ENCODE measurements around the gene TTLL6.
A peak's percentile ranks its signal among the peaks of the same experiment; 100 is the strongest.

Gene TTLL6

GRCh38 chr17:48726916-48727286 is 90.1 kb downstream of the TTLL6 start:
- H3K36me3 Mint-ChIP-seq: no peaks in the 10 kb centered on the region

GRCh38 chr17:48726114-48726915 is 90.7 kb downstream of the TTLL6 start:
- H3K4me1 Mint-ChIP-seq: peaks cover 40% of the 10 kb centered on the region
- H3K27ac Mint-ChIP-seq: no peak overlapping the region

More at GRCh38 chr17:48726916-48727286, 90.1 kb downstream of the TTLL6 start:
- Mint-ChIP-seq H3K4me3 (no peak overlapping the region), H3K27me3 (peaks cover 79% of the 10 kb centered on the region), H3K4me1 (peaks cover 40% of the 10 kb centered on the region), H3K9me3 (no peaks in the 10 kb centered on the region), H3K27ac (no peak overlapping the region)

GRCh38 chr17:48725288-48726064 is 91.6 kb downstream of the TTLL6 start:
- Mint-ChIP-seq H3K9me3 (no peaks in the 10 kb centered on the region), H3K27me3 (peaks cover 77% of the 10 kb centered on the region), H3K27ac (peak overlapping the region; percentile 35), H3K4me1 (peaks cover 42% of the 10 kb centered on the region), H3K4me3 (no peak overlapping the region), H3K36me3 (no peaks in the 10 kb centered on the region)

More at GRCh38 chr17:48726114-48726915, 90.7 kb downstream of the TTLL6 start:
- Mint-ChIP-seq H3K4me3 (no peak overlapping the region), H3K27me3 (peaks cover 76% of the 10 kb centered on the region), H3K36me3 (no peaks in the 10 kb centered on the region), H3K9me3 (no peaks in the 10 kb centered on the region)

GRCh38 chr17:48725004-48725287 is 92.1 kb downstream of the TTLL6 start:
- Mint-ChIP-seq H3K9me3 (no peaks in the 10 kb centered on the region), H3K36me3 (no peaks in the 10 kb centered on the region), H3K27me3 (peaks cover 77% of the 10 kb centered on the region), H3K4me3 (no peak overlapping the region), H3K27ac (peak overlapping the region; percentile 35), H3K4me1 (peaks cover 46% of the 10 kb centered on the region)

- no peaks in the 10 kb centered on the region for H3K9me3 Mint-ChIP-seq
Observed at GRCh38 chr17:48724251-48725003, 92.6 kb downstream of the TTLL6 start.

GRCh38 chr17:48723423-48724250 is 93.4 kb downstream of the TTLL6 start:
- peak overlapping the region; percentile 68 for H3K27ac Mint-ChIP-seq
- peaks cover 45% of the 10 kb centered on the region for H3K4me1 Mint-ChIP-seq
- H3K4me3 Mint-ChIP-seq: peak overlapping the region; percentile 72
- no peaks in the 10 kb centered on the region for H3K9me3 Mint-ChIP-seq
- peaks cover 74% of the 10 kb centered on the region for H3K27me3 Mint-ChIP-seq
- no peaks in the 10 kb centered on the region for H3K36me3 Mint-ChIP-seq

More at GRCh38 chr17:48724251-48725003, 92.6 kb downstream of the TTLL6 start:
- Mint-ChIP-seq H3K4me3 (peak overlapping the region; percentile 72), H3K27me3 (peaks cover 77% of the 10 kb centered on the region), H3K27ac (peak overlapping the region; percentile 68), H3K36me3 (no peaks in the 10 kb centered on the region), H3K4me1 (peaks cover 46% of the 10 kb centered on the region)

GRCh38 chr17:48722915-48723422 is 94.1 kb downstream of the TTLL6 start, which contains the start of gene PRAC2:
Gene PRAC2, plus strand, starts transcription at chr17:48723185. Its CDS starts 1,226 bp downstream, at chr17:48724411.
- Mint-ChIP-seq H3K4me3 (peak within 1 kb of the TSS; percentile 72), H3K36me3 (no peaks in the 10 kb centered on the region), H3K4me1 (peaks cover 46% of the 10 kb centered on the region), H3K27ac (peak within 1 kb of the TSS; percentile 68), H3K9me3 (no peaks in the 10 kb centered on the region), H3K27me3 (peaks cover 76% of the 10 kb centered on the region)

- H3K27ac Mint-ChIP-seq: no peak within 1 kb of the TSS
- H3K4me3 Mint-ChIP-seq: peak within 1 kb of the TSS; percentile 72
- H3K4me1 Mint-ChIP-seq: peaks cover 47% of the 10 kb centered on the region
- H3K36me3 Mint-ChIP-seq: peaks cover 2% of the 10 kb centered on the region
- no peaks in the 10 kb centered on the region for H3K9me3 Mint-ChIP-seq
- H3K27me3 Mint-ChIP-seq: peaks cover 77% of the 10 kb centered on the region
Observed at GRCh38 chr17:48722201-48722907, 94.7 kb downstream of the TTLL6 start, which contains the start of gene PRAC1. Gene PRAC1, minus strand, starts transcription at chr17:48722518. Its CDS starts 126 bp downstream, at chr17:48722392.

- no peaks in the 10 kb centered on the region for H3K9me3 Mint-ChIP-seq
- peaks cover 71% of the 10 kb centered on the region for H3K27me3 Mint-ChIP-seq
- H3K4me1 Mint-ChIP-seq: peaks cover 44% of the 10 kb centered on the region
- H3K36me3 Mint-ChIP-seq: peaks cover 2% of the 10 kb centered on the region
- no peak overlapping the region for H3K4me3 Mint-ChIP-seq
- H3K27ac Mint-ChIP-seq: no peak overlapping the region
Observed at GRCh38 chr17:48721009-48721402, 96.0 kb downstream of the TTLL6 start.

GRCh38 chr17:48720266-48721008 is 96.6 kb downstream of the TTLL6 start:
- peaks cover 44% of the 10 kb centered on the region for H3K4me1 Mint-ChIP-seq
- H3K4me3 Mint-ChIP-seq: peak overlapping the region; percentile 27
- peak overlapping the region; percentile 90 for H3K27ac Mint-ChIP-seq
- no peaks in the 10 kb centered on the region for H3K9me3 Mint-ChIP-seq
- peaks cover 2% of the 10 kb centered on the region for H3K36me3 Mint-ChIP-seq
- H3K27me3 Mint-ChIP-seq: peaks cover 66% of the 10 kb centered on the region

GRCh38 chr17:48719642-48720265 is 97.3 kb downstream of the TTLL6 start:
- H3K4me3 Mint-ChIP-seq: no peak overlapping the region
- peaks cover 39% of the 10 kb centered on the region for H3K4me1 Mint-ChIP-seq
- no peak overlapping the region for H3K27ac Mint-ChIP-seq
- peaks cover 2% of the 10 kb centered on the region for H3K36me3 Mint-ChIP-seq
- peaks cover 60% of the 10 kb centered on the region for H3K27me3 Mint-ChIP-seq
- no peaks in the 10 kb centered on the region for H3K9me3 Mint-ChIP-seq

GRCh38 chr17:48718761-48719641 is 98.0 kb downstream of the TTLL6 start:
- peak overlapping the region; percentile 46 for H3K27ac Mint-ChIP-seq
- H3K4me3 Mint-ChIP-seq: peak overlapping the region; percentile 23
- H3K36me3 Mint-ChIP-seq: peaks cover 2% of the 10 kb centered on the region
- H3K4me1 Mint-ChIP-seq: peaks cover 32% of the 10 kb centered on the region
- peaks cover 62% of the 10 kb centered on the region for H3K27me3 Mint-ChIP-seq
- H3K9me3 Mint-ChIP-seq: no peaks in the 10 kb centered on the region

Measured in activated naive CD4-positive, alpha-beta T cell treated with anti-CD3 and anti-CD28 coated beads, Interleukin-2, amount 50 U/mL, for 24 hours (primary cell).